Mucosa of descending colon (tissue), 3 donors: Measurements from ENCODE around the gene MCC. TPM values are rescaled to one million over a fixed set of nuclear protein-coding genes. Genes with fewer than 3 reads are reported as not detected.
A peak's percentile ranks its signal among the peaks of the same experiment; 100 is the strongest.

ENCODE experiments used
- ATAC-seq: fragments of 200-7000 bp; cut with Tn5 transposase; one replicate; pipeline ENCODE4 v1.9.1; 2020; ENCODE audit warnings: mild to moderate bottlenecking, moderate library complexity
- DNase-seq, 3 donors: peaks; one replicate each; pipeline ENCODE4 v3.0.0-alpha.2; 2020
- H3K36me3 ChIP-seq: fragments of 200-600 bp; one replicate; pipeline ENCODE4 v1.8.0; 2021; ENCODE audit warnings: low read depth, mild to moderate bottlenecking
- H3K4me1 ChIP-seq: fragments of 200-600 bp; one replicate; pipeline ENCODE4 v1.8.0; 2021; ENCODE audit warnings: low read depth, mild to moderate bottlenecking
- H3K4me3 ChIP-seq: fragments of 200-600 bp; one replicate; pipeline ENCODE4 v1.8.0; 2021; ENCODE audit warnings: mild to moderate bottlenecking
- H3K9me3 ChIP-seq: fragments of 200-600 bp; one replicate; pipeline ENCODE4 v1.8.0; 2021; ENCODE audit warnings: mild to moderate bottlenecking
- intact Hi-C, 2 donors: fragments of 100-400 bp; cut with DNase I in 1 of 2; cut with micrococcal nuclease in 1 of 2; formaldehyde crosslinking; loops; one replicate each; pipeline versions ENCODE4 v1.11.0 to v1.11.1; 2022; cut with DNase I, micrococcal nuclease
- total RNA-seq, 3 donors: library from RNA; stranded (reverse); fragmentation: NEBNext Ultra II Directional in 2 of 3; extraction: Animal tissue kit (Norgen Biotek cat#: 25700) in 2 of 3; gene quantifications; one replicate each; pipeline versions ENCODE4 v1.2.1 to v1.2.4, GENCODE V29; 2021 to 2023
- TF ChIP-seq, protein P1 (sequence below): fragments of 200-600 bp; IDR thresholded peaks from one replicate; pipeline ENCODE4 v1.8.0; 2022; ENCODE audit warnings: antibody characterized with exemption, mild to moderate bottlenecking
- donor health status: DM: no; HTN: no; CAD: no; lungs with moderate emphysema.
- donor health status: DM: no; HTN: no; CAD: no.
- donor health status: DM: no; HTN: yes; CAD: no.

MCC gene
- total RNA-seq, 3 donors from 2014 or later, result 1.5 to 7.4 (median 4.4) TPM

DNA sequence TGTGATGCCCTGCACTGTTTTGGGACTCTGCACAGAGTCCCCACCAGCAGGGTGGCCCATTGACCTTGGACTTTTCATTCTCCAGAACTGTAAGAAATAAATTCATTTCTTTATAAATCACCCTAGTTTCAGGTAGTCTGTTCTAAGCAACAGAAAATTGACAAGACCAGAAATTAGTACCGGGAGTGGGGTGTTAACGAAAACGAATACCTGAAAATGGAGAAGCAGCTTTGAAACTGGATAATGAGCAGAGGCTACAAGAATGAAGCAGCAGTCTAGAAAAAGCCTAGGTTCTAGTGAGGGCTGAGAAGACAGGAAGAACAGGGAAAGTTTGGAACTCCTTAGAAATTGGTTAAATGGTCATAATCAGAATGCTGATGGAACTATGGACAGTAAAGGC lies 2.1 kb upstream of the MCC start:
- Histone ChIP-seq H3K4me1 (peaks cover 5% of the 10 kb centered on the region), H3K9me3 (peaks cover 9% of the 10 kb centered on the region), H3K4me3 (no peak overlapping the region), H3K36me3 (no peaks in the 10 kb centered on the region)
- ATAC-seq (no peak), DNase-seq (no peak)
- intact Hi-C loops, result no loop called here
- TF ChIP-seq, protein P1, sequence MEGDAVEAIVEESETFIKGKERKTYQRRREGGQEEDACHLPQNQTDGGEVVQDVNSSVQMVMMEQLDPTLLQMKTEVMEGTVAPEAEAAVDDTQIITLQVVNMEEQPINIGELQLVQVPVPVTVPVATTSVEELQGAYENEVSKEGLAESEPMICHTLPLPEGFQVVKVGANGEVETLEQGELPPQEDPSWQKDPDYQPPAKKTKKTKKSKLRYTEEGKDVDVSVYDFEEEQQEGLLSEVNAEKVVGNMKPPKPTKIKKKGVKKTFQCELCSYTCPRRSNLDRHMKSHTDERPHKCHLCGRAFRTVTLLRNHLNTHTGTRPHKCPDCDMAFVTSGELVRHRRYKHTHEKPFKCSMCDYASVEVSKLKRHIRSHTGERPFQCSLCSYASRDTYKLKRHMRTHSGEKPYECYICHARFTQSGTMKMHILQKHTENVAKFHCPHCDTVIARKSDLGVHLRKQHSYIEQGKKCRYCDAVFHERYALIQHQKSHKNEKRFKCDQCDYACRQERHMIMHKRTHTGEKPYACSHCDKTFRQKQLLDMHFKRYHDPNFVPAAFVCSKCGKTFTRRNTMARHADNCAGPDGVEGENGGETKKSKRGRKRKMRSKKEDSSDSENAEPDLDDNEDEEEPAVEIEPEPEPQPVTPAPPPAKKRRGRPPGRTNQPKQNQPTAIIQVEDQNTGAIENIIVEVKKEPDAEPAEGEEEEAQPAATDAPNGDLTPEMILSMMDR, result no peak

DNA sequence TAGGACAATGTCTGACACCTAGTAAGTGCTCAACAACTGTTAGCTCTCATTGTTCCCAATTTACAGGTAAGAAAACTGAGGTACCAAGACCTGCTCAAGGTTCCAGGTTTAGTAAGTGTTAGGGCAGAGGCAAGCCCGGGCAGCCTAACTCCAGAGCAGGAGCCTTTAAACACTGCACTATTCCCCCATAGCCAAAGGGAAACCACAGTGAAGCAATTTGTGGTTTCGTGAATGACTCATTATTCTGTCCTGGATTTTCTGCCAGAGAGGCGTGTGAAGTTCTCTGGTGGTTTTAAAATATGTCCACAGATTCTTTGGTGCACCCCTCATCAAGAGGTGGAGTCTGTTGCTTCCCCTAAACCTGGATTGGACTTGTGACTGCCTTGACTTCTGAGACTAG lies 1.0 kb upstream of the MCC start:
- TF ChIP-seq, protein P1, result no peak
- ATAC-seq (peak; percentile 66), DNase-seq (peak in 1 of 3 donors; percentile 25)
- Histone ChIP-seq H3K9me3 (peaks cover 9% of the 10 kb centered on the region), H3K4me1 (peaks cover 5% of the 10 kb centered on the region), H3K4me3 (no peak overlapping the region), H3K36me3 (no peaks in the 10 kb centered on the region)
- intact Hi-C loops, result no loop called here

DNA sequence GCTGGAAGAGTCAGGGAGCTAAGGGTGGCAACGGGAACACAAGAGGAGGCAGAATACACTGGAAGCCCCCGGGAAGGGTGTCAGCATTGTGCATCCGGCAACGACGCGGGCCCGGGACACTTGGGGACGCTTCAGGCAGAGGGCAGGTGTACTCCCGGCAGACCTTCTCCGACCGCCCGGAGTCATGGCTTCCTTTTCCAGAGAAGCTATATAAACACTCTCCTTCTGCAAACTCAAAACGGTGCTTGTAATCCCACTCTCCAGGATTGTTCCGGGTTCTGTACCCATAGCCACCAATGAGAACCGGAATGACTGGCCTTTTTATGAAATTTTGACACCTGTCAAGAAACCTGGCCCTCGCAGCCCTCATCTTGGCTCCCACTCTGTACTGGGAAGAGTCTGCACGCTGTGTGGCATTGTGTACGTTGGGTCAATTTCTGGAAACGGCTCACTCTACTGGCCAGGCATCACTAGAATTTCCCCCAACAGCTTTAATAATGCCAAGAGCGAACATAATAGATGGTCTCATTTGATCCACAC lies 462 bp upstream of the MCC start:
- DNase-seq (no peak), ATAC-seq (peak; percentile 41)
- peaks cover 5% of the 10 kb centered on the region for H3K4me1 ChIP-seq
- H3K36me3 ChIP-seq, result no peaks in the 10 kb centered on the region
- TF ChIP-seq, protein P1, result no peak
- intact Hi-C loops, result no loop called here
- no peak overlapping the region for H3K4me3 ChIP-seq
- H3K9me3 ChIP-seq, result peaks cover 9% of the 10 kb centered on the region

DNA sequence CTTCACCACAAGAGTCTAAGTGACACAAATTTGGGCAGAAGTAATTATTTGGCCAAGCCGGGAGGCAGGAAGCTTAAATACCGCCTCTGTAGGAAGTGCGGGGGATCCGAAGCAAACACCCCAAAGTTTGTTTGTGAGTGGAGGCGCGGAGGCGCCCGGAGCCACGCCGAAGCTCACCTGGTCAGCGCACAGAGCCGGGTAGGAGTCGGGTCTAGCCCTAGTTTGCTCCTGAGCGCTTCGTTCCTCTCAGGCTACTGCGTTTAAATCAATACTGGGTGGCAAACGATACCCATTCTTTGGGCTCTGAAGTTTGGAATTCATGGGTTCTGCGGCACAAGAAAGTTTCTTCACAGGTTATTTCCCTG lies 855 bp downstream of the MCC start:
- ATAC-seq (peak; percentile 11), DNase-seq (peak in 1 of 3 donors; percentile 3)
- intact Hi-C loops, result no loop called here
- peaks cover 5% of the 10 kb centered on the region for H3K4me1 ChIP-seq
- H3K9me3 ChIP-seq, result peaks cover 9% of the 10 kb centered on the region
- TF ChIP-seq, protein P1, result no peak
- no peaks in the 10 kb centered on the region for H3K36me3 ChIP-seq
- no peak overlapping the region for H3K4me3 ChIP-seq

DNA sequence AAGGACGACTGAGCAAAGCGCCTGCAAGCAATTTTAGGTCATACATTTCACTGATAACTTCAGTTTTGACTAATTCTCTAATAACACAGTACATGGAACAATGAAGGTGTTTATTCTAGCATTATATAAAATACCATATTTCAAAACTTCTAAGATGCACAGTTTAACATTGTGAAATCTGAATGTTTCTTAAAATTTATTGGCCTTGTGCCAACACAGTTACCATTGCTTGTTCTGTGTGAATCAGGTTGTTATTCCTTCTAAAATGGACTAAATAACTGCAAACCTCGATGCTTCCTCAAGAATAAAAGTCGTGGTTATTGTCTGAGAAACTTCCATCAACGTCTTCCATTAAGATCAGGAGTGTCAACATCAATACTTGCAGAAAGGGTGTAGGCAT lies 8.0 kb downstream of the MCC start:
- Histone ChIP-seq H3K4me3 (no peak overlapping the region), H3K36me3 (no peaks in the 10 kb centered on the region), H3K4me1 (no peaks in the 10 kb centered on the region), H3K9me3 (no peaks in the 10 kb centered on the region)
- TF ChIP-seq, protein P1, result no peak
- ATAC-seq (no peak), DNase-seq (no peak)
- intact Hi-C loops, result no loop called here

DNA sequence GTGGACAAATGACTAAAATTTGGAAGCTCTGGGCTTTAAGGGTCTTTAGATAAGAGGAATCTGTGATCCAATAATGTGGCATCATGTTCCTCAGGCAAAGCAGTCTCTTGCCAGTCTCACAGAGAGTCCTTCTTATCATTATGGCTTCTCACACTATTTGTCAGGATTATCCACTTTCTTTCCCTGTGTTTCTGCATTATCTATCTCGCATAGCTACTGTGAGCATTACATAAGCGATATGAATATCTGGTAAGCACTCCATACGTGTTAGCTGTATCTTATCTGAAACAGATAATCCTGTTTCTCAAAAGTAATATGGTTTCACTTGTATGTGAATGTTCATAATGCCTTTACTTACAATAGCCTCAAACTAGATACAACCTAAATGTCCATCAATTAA lies 9.6 kb downstream of the MCC start:
- Histone ChIP-seq H3K4me3 (no peak overlapping the region), H3K36me3 (no peaks in the 10 kb centered on the region), H3K4me1 (no peaks in the 10 kb centered on the region), H3K9me3 (no peaks in the 10 kb centered on the region)
- intact Hi-C loops, result no loop called here
- ATAC-seq (no peak), DNase-seq (no peak)
- TF ChIP-seq, protein P1, result no peak
